ENCODE measurements around the gene PTPRA.
"Not testable (repeated sequence)": the region's sequence is repeated elsewhere in the genome, so short reads cannot be mapped to it uniquely, and the experiment has no call there.

The PTPRA gene

DNA sequence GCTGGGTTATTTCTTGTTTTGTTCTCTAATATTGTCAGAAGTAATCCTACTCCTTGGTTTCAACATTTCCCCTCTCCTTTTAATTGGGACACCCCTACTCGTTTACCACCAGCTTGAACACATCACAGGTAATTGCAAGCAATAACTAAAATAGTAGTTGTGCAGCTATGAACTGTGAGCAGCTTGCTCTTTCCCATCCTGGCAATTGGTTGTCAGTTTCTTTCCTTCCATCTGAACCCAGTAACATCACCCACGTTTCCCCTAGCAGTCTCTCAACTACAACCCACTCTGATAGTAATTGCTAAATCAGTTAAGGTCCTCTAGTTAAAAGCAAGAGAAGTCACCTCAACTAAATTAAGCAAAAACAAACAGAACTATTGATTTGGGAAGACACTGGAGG is 122.5 kb downstream of the PTPRA start:
- no CpG with 5 or more reads among the region's 2 CpGs for WGBS, 2 experiments (ENCODE audit: insufficient coverage in 2 of 2)
- no peak overlapping the region for H3K27ac ChIP-seq (ENCODE audit: low read depth, low read length, severe bottlenecking)
- no peaks in the 10 kb centered on the region for H3K4me1 ChIP-seq (ENCODE audit: control insufficient read depth, insufficient read depth, low read length, poor library complexity, severe bottlenecking)
- no peak overlapping the region for H3K4me3 ChIP-seq (ENCODE audit: extremely low read depth, insufficient read depth, low read length, poor library complexity, severe bottlenecking)
- H3K36me3 ChIP-seq (ENCODE audit: control insufficient read depth, insufficient read depth, low read length), result peaks cover 61% of the 10 kb centered on the region
- H3K9me3 ChIP-seq (ENCODE audit: control insufficient read depth, low read length), result no peaks in the 10 kb centered on the region

DNA sequence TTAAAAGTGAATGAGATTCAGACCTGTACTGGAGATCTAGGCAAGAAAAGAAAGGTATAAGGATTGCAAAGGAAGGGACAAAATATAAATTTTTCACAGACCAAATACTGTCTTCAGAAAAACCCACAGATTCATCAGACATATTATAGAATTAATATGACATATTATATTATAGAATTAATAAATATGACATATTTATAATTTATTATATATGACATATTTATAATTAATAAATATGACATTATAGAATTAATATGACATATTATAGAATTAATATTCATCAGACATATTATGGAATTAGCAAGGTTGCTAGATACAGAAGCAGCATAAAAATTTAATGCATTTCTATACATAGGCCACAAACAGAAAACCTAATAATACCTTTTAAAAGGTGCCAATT is 125.4 kb downstream of the PTPRA start:
- peaks cover 35% of the 10 kb centered on the region for H3K36me3 ChIP-seq (ENCODE audit: control insufficient read depth, insufficient read depth, low read length)
- H3K4me1 ChIP-seq (ENCODE audit: control insufficient read depth, insufficient read depth, low read length, poor library complexity, severe bottlenecking), result no peaks in the 10 kb centered on the region
- H3K27ac ChIP-seq (ENCODE audit: low read depth, low read length, severe bottlenecking), result no peak overlapping the region
- no peaks in the 10 kb centered on the region for H3K9me3 ChIP-seq (ENCODE audit: control insufficient read depth, low read length)
- H3K4me3 ChIP-seq (ENCODE audit: extremely low read depth, insufficient read depth, low read length, poor library complexity, severe bottlenecking), result no peak overlapping the region

DNA sequence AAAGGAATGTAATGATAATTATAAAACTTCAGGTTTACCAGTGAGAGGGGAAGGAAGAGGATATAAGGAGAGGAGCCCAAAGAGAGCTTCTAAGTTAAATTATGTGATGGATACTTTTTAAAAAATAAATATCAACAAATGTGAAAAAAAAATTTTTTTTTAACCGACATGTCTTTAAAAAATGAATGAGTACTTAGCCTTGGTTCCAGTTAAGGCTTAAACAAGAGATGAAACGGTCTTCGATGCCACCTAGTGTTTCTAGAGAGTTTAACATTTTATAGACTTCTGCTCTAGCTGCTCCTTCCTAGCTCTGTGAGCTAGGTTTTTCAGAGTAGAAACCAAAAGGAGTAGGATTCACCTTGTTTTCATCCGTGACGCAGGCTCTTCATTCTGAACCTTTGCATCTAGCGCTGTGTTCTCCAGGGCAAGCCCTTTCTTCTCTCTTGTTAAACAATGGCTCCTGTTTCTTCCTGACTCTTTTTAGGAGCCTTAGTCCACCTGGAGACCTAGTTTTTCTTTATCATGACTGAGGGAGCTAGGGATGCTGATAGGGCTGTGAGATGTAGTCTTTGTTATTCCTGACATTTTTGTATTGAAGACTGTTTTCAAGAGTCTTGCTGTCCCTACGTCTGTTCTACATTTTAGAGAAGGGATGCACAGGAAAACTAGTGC is 127.7 kb downstream of the PTPRA start:
- no peak overlapping the region for H3K4me3 ChIP-seq (ENCODE audit: extremely low read depth, insufficient read depth, low read length, poor library complexity, severe bottlenecking)
- no peak overlapping the region for H3K27ac ChIP-seq (ENCODE audit: low read depth, low read length, severe bottlenecking)
- peaks cover 29% of the 10 kb centered on the region for H3K36me3 ChIP-seq (ENCODE audit: control insufficient read depth, insufficient read depth, low read length)
- 68 to 95% methylated on average over 6 to 7 of the region's 7 CpGs for WGBS, 2 experiments (ENCODE audit: insufficient coverage in 2 of 2)
- no peaks in the 10 kb centered on the region for H3K4me1 ChIP-seq (ENCODE audit: control insufficient read depth, insufficient read depth, low read length, poor library complexity, severe bottlenecking)
- no peaks in the 10 kb centered on the region for H3K9me3 ChIP-seq (ENCODE audit: control insufficient read depth, low read length)

DNA sequence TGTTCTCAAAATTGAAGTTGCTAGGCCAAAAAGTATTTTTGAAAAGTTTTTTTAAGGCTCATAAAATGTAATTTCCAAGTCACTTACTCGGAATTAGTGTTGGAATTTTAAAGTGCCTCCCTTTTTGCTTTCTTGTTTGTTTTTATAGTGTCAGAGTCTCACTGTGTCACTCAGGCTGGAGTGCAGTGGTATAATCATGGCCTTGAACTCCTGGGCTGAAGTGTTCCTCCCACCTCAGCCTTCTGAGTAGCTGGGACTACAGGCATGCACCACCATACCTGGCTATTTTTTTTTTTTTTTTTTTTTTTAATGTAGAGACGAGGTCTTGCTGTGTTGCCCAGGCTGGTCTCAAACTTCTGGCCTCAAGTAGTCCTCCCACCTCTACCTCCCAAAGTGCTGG is 130.1 kb downstream of the PTPRA start:
- no peaks in the 10 kb centered on the region for H3K4me1 ChIP-seq (ENCODE audit: control insufficient read depth, insufficient read depth, low read length, poor library complexity, severe bottlenecking)
- no peaks in the 10 kb centered on the region for H3K9me3 ChIP-seq (ENCODE audit: control insufficient read depth, low read length)
- 100% methylated on average over 1 of the region's 2 CpGs; no CpG with 5 or more reads in 1 of the 2 experiments for WGBS, 2 experiments (ENCODE audit: insufficient coverage in 2 of 2)
- no peak overlapping the region for H3K4me3 ChIP-seq (ENCODE audit: extremely low read depth, insufficient read depth, low read length, poor library complexity, severe bottlenecking)
- peaks cover 41% of the 10 kb centered on the region for H3K36me3 ChIP-seq (ENCODE audit: control insufficient read depth, insufficient read depth, low read length)
- H3K27ac ChIP-seq (ENCODE audit: low read depth, low read length, severe bottlenecking), result no peak overlapping the region

DNA sequence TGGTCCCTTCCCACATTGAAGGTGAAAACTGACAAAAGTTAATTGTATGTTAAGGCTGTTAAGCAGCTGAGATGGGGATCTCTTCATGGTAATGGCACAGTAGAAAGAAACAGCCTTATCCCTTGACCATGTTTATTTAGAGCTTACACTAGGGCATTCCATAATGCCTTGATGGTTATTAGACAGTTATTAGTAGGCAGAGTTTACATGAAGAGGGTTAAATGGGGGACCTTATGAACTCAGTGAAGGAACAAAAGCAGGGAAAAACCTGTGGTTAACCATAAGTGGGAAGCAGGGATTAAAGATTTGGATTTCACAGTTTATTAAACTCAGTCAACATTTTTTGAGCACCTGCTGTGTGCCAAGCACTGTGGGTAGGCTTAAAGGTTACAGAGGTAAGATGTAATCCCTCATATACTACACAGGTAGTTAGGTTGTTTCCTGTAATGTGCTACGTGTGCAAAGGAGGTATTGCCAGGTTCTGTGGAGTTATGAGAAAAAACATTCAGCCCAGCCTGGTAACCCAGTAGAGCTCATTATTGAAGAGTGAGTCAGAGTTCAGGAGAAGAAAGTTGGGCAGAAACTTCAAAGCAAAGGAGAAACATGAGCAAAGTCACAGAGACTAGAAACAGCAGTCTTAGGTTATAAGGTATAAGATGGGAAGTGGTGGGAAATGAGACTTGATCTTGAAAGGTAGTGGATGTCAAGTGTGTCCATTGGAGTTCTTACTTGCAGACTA is 137.9 kb downstream of the PTPRA start:
- Histone ChIP-seq H3K36me3 (ENCODE audit: control insufficient read depth, insufficient read depth, low read length) (peaks cover 78% of the 10 kb centered on the region), H3K9me3 (ENCODE audit: control insufficient read depth, low read length) (no peaks in the 10 kb centered on the region), H3K27ac (ENCODE audit: low read depth, low read length, severe bottlenecking) (no peak overlapping the region), H3K4me1 (ENCODE audit: control insufficient read depth, insufficient read depth, low read length, poor library complexity, severe bottlenecking) (no peaks in the 10 kb centered on the region), H3K4me3 (ENCODE audit: extremely low read depth, insufficient read depth, low read length, poor library complexity, severe bottlenecking) (no peak overlapping the region)
- 83 to 100% methylated on average over 1 of the region's 1 CpG for WGBS, 2 experiments (ENCODE audit: insufficient coverage in 2 of 2)

DNA sequence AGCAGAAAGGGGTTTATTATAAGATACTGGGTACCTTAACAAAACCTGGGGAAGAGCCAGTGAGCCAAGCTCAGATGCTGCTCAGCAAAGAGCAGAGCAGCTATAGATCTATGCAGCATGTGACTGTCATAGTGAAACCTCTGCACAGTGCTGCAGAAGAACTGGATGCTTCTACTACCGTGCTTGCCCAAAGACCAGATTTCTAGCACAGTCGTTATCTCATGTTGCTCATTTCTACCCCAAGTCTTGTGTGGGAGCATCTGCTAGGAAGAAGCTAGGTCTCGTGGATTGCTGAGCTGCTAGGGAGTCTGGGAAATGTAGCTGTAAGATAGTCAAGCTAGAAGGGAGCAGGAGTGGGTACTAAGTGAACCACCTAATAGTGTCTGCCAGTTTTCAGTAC is 138.5 kb downstream of the PTPRA start:
- Histone ChIP-seq H3K4me3 (ENCODE audit: extremely low read depth, insufficient read depth, low read length, poor library complexity, severe bottlenecking) (no peak overlapping the region), H3K27ac (ENCODE audit: low read depth, low read length, severe bottlenecking) (no peak overlapping the region), H3K4me1 (ENCODE audit: control insufficient read depth, insufficient read depth, low read length, poor library complexity, severe bottlenecking) (no peaks in the 10 kb centered on the region), H3K36me3 (ENCODE audit: control insufficient read depth, insufficient read depth, low read length) (peaks cover 78% of the 10 kb centered on the region), H3K9me3 (ENCODE audit: control insufficient read depth, low read length) (no peaks in the 10 kb centered on the region)
- 90% methylated on average over 2 to 3 of the region's 3 CpGs for WGBS, 2 experiments (ENCODE audit: insufficient coverage in 2 of 2)

DNA sequence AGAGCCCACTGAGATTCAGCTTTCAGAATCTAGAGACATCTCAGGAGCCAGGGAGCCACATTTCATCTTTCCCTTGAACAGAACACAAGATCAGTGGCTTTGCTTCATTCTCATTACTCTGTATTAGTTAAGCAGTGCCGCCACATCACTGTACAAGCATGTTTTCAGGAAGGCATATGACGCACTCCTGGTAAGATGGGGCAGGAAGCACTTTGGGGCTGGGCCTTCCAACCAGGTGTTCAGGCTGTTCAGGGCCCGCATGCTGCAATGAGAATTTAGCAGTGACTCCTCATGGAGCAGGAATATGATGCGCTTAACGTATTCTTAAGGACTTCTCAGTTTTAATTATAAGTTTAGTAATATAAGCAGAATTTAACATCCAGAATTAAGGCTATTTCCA is 140.5 kb downstream of the PTPRA start:
- peaks cover 5% of the 10 kb centered on the region for H3K9me3 ChIP-seq (ENCODE audit: control insufficient read depth, low read length)
- no peak overlapping the region for H3K4me3 ChIP-seq (ENCODE audit: extremely low read depth, insufficient read depth, low read length, poor library complexity, severe bottlenecking)
- H3K4me1 ChIP-seq (ENCODE audit: control insufficient read depth, insufficient read depth, low read length, poor library complexity, severe bottlenecking), result no peaks in the 10 kb centered on the region
- H3K36me3 ChIP-seq (ENCODE audit: control insufficient read depth, insufficient read depth, low read length), result peaks cover 72% of the 10 kb centered on the region
- no peak overlapping the region for H3K27ac ChIP-seq (ENCODE audit: low read depth, low read length, severe bottlenecking)
- WGBS, 2 experiments (ENCODE audit: insufficient coverage in 2 of 2), result 100% methylated on average over 2 to 3 of the region's 5 CpGs

DNA sequence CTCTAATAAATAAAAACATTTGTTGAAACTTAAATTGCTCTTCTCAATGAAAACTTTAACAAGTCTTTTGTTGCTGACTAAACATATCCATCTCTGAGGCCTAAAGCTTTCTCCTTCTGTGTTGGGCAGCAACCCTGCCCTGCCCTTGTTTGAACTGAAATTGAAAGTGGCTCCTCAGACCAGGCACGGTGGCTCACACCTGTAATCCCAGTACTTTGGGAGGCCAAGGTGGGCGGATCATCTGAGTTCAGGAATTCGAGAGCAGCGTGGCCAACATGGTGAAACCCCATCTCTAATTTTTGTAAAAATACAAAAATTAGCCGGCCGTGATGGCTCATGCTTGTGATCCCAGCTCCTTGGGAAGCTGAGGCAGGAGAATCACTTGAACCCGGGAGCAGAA is 140.9 kb downstream of the PTPRA start:
- Histone ChIP-seq H3K27ac (ENCODE audit: low read depth, low read length, severe bottlenecking) (no peak overlapping the region), H3K9me3 (ENCODE audit: control insufficient read depth, low read length) (peaks cover 5% of the 10 kb centered on the region), H3K36me3 (ENCODE audit: control insufficient read depth, insufficient read depth, low read length) (peaks cover 68% of the 10 kb centered on the region), H3K4me1 (ENCODE audit: control insufficient read depth, insufficient read depth, low read length, poor library complexity, severe bottlenecking) (no peaks in the 10 kb centered on the region), H3K4me3 (ENCODE audit: extremely low read depth, insufficient read depth, low read length, poor library complexity, severe bottlenecking) (no peak overlapping the region)
- WGBS, 2 experiments (ENCODE audit: insufficient coverage in 2 of 2), result 91 to 100% methylated on average over 5 to 7 of the region's 7 CpGs

DNA sequence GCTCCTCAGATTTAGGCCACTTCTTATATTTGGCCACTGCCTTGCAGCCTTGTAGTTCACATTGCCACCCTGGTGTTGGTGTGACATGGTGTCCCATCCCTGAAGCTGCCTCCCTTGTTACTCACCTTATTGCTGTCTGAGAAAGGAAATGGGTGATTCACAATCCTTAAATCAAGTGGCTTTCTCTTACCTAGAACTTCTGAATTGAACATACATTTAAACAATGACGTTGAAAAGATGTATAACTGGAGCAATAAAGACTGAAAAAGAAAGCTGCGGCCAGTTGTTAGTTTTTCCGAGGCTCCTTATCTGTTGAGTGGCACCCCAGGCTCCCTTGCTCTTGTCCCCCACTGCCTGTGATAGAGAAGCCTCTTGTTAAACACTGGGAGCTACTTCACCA is 141.4 kb downstream of the PTPRA start:
- H3K36me3 ChIP-seq (ENCODE audit: control insufficient read depth, insufficient read depth, low read length), result peaks cover 64% of the 10 kb centered on the region
- WGBS, 2 experiments (ENCODE audit: insufficient coverage in 2 of 2), result 100% methylated on average over 1 to 3 of the region's 3 CpGs
- peaks cover 5% of the 10 kb centered on the region for H3K9me3 ChIP-seq (ENCODE audit: control insufficient read depth, low read length)
- H3K27ac ChIP-seq (ENCODE audit: low read depth, low read length, severe bottlenecking), result no peak overlapping the region
- H3K4me3 ChIP-seq (ENCODE audit: extremely low read depth, insufficient read depth, low read length, poor library complexity, severe bottlenecking), result no peak overlapping the region
- H3K4me1 ChIP-seq (ENCODE audit: control insufficient read depth, insufficient read depth, low read length, poor library complexity, severe bottlenecking), result no peaks in the 10 kb centered on the region

DNA sequence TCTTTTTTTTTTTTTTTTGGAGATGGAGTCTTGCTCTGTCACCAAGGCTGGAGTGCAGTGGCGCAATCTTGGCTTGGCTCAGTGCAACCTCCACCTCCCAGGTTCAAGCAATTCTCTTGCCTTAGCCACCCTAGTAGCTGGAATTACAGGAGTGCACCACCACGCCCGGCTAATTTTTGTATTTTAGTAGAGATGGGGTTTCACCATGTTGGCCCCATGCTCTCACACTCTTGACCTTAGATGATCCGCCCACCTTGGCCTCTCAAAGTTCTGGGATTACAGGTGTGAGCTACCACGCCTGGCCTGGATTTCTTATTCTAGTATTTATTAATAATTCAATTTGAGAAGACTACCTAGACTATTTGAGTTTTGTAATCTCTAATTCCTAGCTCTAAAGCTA is 142.0 kb downstream of the PTPRA start:
- WGBS, 2 experiments (ENCODE audit: insufficient coverage in 2 of 2), result 84 to 100% methylated on average over 2 to 3 of the region's 5 CpGs
- H3K27ac ChIP-seq (ENCODE audit: low read depth, low read length, severe bottlenecking); H3K9me3 ChIP-seq (ENCODE audit: control insufficient read depth, low read length); H3K4me3 ChIP-seq (ENCODE audit: extremely low read depth, insufficient read depth, low read length, poor library complexity, severe bottlenecking); H3K4me1 ChIP-seq (ENCODE audit: control insufficient read depth, insufficient read depth, low read length, poor library complexity, severe bottlenecking): not testable (repeated sequence)
- peaks cover 61% of the 10 kb centered on the region for H3K36me3 ChIP-seq (ENCODE audit: control insufficient read depth, insufficient read depth, low read length)

DNA sequence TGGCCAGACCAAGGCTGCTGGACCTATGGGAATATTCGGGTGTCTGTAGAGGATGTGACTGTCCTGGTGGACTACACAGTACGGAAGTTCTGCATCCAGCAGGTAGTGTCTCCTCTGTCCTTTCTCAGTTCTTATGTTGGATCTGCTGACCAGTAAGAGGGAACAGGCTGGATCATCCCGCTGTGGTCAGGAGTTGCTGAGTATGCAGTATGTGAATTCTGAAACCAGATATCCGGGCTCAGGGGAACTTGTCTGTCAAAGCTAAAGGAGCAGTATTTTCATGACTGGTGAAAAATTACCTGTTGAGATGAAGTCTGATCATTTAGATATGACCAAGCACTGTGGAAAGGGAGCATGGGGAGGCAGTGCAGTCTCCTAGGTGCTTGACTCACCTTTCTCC is 148.0 kb downstream of the PTPRA start:
- Histone ChIP-seq H3K36me3 (ENCODE audit: control insufficient read depth, insufficient read depth, low read length) (peaks cover 70% of the 10 kb centered on the region), H3K4me1 (ENCODE audit: control insufficient read depth, insufficient read depth, low read length, poor library complexity, severe bottlenecking) (peaks cover 16% of the 10 kb centered on the region), H3K9me3 (ENCODE audit: control insufficient read depth, low read length) (peaks cover 5% of the 10 kb centered on the region), H3K27ac (ENCODE audit: low read depth, low read length, severe bottlenecking) (no peak overlapping the region), H3K4me3 (ENCODE audit: extremely low read depth, insufficient read depth, low read length, poor library complexity, severe bottlenecking) (no peak overlapping the region)
- 91 to 96% methylated on average over 4 of the region's 4 CpGs for WGBS, 2 experiments (ENCODE audit: insufficient coverage in 2 of 2)

Data from mesodermal cell (in vitro differentiated cells).